ENCODE data around the gene FOXP1.

FOXP1 gene

GRCh38 chr3:71129611-71130431, 453.7 kb downstream of the FOXP1 start:
- TF ChIP-seq CTCF (IDR thresholded peaks at IDR 0.05; ENCODE audit: low read depth, low read length), result no peak
- H3K4me3 ChIP-seq (replicated peaks in 1 of 2; ENCODE audit: low read depth in 2 of 2, low read length in 2 of 2), result peak overlapping the region; percentile 59 to 63
- DNase-seq (ENCODE audit: low read depth in 2 of 2), result peak; percentile 66 to 84

GRCh38 chr3:71128961-71129360, 454.6 kb downstream of the FOXP1 start:
- TF ChIP-seq CTCF (IDR thresholded peaks at IDR 0.05; ENCODE audit: low read depth, low read length), result no peak
- peak; percentile 41 to 59 for DNase-seq (ENCODE audit: low read depth in 2 of 2)
- H3K4me3 ChIP-seq (replicated peaks in 1 of 2; ENCODE audit: low read depth in 2 of 2, low read length in 2 of 2), result peak overlapping the region; percentile 59 to 63

GRCh38 chr3:71127844-71128243, 455.7 kb downstream of the FOXP1 start:
- peak; percentile 38 to 63 for DNase-seq (ENCODE audit: low read depth in 2 of 2)
- no peak for TF ChIP-seq CTCF (IDR thresholded peaks at IDR 0.05; ENCODE audit: low read depth, low read length)
- H3K4me3 ChIP-seq (replicated peaks in 1 of 2; ENCODE audit: low read depth in 2 of 2, low read length in 2 of 2), result peak overlapping the region in 1 of 2 donors; percentile 63

GRCh38 chr3:71127052-71127831, 456.3 kb downstream of the FOXP1 start:
- no peak for TF ChIP-seq CTCF (IDR thresholded peaks at IDR 0.05; ENCODE audit: low read depth, low read length)
- peak; percentile 68 to 90 for DNase-seq (ENCODE audit: low read depth in 2 of 2)
- H3K4me3 ChIP-seq (replicated peaks in 1 of 2; ENCODE audit: low read depth in 2 of 2, low read length in 2 of 2), result peak overlapping the region in 1 of 2 donors; percentile 63

GRCh38 chr3:71125738-71126137, 457.8 kb downstream of the FOXP1 start:
- no peak for TF ChIP-seq CTCF (IDR thresholded peaks at IDR 0.05; ENCODE audit: low read depth, low read length)
- no peak overlapping the region for H3K4me3 ChIP-seq (replicated peaks in 1 of 2; ENCODE audit: low read depth in 2 of 2, low read length in 2 of 2)
- no peak for DNase-seq (ENCODE audit: low read depth in 2 of 2)

GRCh38 chr3:71124048-71124447, 459.5 kb downstream of the FOXP1 start:
- no peak for TF ChIP-seq CTCF (IDR thresholded peaks at IDR 0.05; ENCODE audit: low read depth, low read length)
- no peak for DNase-seq (ENCODE audit: low read depth in 2 of 2)
- H3K4me3 ChIP-seq (replicated peaks in 1 of 2; ENCODE audit: low read depth in 2 of 2, low read length in 2 of 2), result no peak overlapping the region

All from cardiac fibroblast (primary cell).